Measurements from ENCODE around the gene ADGRG6.

- TF ChIP-seq, protein P1, sequence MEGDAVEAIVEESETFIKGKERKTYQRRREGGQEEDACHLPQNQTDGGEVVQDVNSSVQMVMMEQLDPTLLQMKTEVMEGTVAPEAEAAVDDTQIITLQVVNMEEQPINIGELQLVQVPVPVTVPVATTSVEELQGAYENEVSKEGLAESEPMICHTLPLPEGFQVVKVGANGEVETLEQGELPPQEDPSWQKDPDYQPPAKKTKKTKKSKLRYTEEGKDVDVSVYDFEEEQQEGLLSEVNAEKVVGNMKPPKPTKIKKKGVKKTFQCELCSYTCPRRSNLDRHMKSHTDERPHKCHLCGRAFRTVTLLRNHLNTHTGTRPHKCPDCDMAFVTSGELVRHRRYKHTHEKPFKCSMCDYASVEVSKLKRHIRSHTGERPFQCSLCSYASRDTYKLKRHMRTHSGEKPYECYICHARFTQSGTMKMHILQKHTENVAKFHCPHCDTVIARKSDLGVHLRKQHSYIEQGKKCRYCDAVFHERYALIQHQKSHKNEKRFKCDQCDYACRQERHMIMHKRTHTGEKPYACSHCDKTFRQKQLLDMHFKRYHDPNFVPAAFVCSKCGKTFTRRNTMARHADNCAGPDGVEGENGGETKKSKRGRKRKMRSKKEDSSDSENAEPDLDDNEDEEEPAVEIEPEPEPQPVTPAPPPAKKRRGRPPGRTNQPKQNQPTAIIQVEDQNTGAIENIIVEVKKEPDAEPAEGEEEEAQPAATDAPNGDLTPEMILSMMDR (IDR thresholded peaks at IDR 0.05; ENCODE audit: extremely low read depth in 1 of 2, insufficient read depth in 1 of 2, low read depth in 1 of 2, low read length in 2 of 2), result no peak
- TF ChIP-seq POLR2A (IDR thresholded peaks at IDR 0.05; ENCODE audit: low read depth, low read length) (no peak), EZH2 (IDR thresholded peaks at IDR 0.05; ENCODE audit: borderline replicate concordance, low read depth, low read length, severe bottlenecking) (no peak)
Observed at GRCh38 chr6:142395768-142396231, 94.0 kb downstream of the ADGRG6 start.

Measured in endothelial cell of umbilical vein (primary cell).